ENCODE results near the gene MOGAT1. TPM values are rescaled to one million over a fixed set of nuclear protein-coding genes. Genes with fewer than 3 reads are reported as not detected.
A peak's percentile ranks its signal among the peaks of the same experiment; 100 is the strongest.

The MOGAT1 gene
- total and polyA plus RNA-seq, 9 of the 15 experiments (the other 6 are each of a cell fraction or from before 2014, with no cell fraction given) = not detected

DNA sequence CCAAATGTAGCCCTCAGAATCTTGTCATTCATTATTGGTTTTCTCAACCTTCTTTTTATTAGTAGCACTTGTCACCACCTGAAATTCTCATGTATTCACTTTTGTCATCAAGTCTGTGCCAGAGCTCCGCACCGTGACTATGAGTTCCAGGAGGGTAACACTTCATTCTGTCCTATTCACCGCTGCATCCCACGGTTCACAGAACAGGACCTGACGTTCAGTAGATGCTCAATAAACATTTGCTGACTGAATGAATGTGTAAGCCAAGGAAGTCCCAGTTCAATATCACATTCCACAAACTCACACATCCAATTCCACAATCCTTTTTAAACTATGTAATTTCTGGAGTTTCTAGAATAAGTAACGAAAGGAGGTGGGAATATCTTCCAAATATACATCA is 65.5 kb downstream of the MOGAT1 start:
- no TSS peak for BruUV-seq (replicated peaks)
- Histone ChIP-seq H3K4me3 (no peak overlapping the region), H4K20me1 (replicated peaks; ENCODE audit: control insufficient read depth, insufficient read depth, low read length) (no peaks in the 10 kb centered on the region), H3K27ac (ENCODE audit: extremely low read depth, low read depth, low read length) (no peak overlapping the region), H3K27me3 (ENCODE audit: control insufficient read depth in 2 of 2, insufficient read depth in 2 of 2, low read length in 2 of 2) (no peaks in the 10 kb centered on the region), H3K79me2 (ENCODE audit: control insufficient read depth, insufficient read depth, low read length) (no peaks in the 10 kb centered on the region), H2AFZ (ENCODE audit: low read depth, low read length) (no peak overlapping the region), H3K9ac (ENCODE audit: insufficient read depth in 1 of 2, low read depth in 2 of 2, low read length in 2 of 2) (no peak overlapping the region), H3K4me2 (ENCODE audit: insufficient read depth, low read length) (no peak overlapping the region), H3K4me1 (replicated peaks in 1 of 2; ENCODE audit: control insufficient read depth in 2 of 2, insufficient read depth in 2 of 2, low read length in 2 of 2) (peaks cover 0 to 7% of the 10 kb centered on the region in 2 experiments; a peak in 2 of 5 replicates), H3K9me1 (ENCODE audit: control insufficient read depth, insufficient read depth, low read length) (no peaks in the 10 kb centered on the region), H3K9me3 (replicated peaks; ENCODE audit: control insufficient read depth, insufficient read depth, low read depth, low read length) (no peaks in the 10 kb centered on the region; the same call in 1 of the 2 replicates), H3K36me3 (ENCODE audit: control insufficient read depth, insufficient read depth, low read length) (no peaks in the 10 kb centered on the region)
- in situ Hi-C loops (cut with MboI) = no loop called here
- intact Hi-C loops (cut with micrococcal nuclease) = no loop called here
- CTCF ChIA-PET (ENCODE audit: low intra/inter-chr PET ratio) = no interaction called here
- peak; percentile 46; the same call in 1 of the 2 replicates for TF ChIP-seq ZNF3 (CRISPR knock-in tag; IDR thresholded peaks at IDR 0.05)
- no peak for TF ChIP-seq ZC3H4 (CRISPR knock-in tag; IDR thresholded peaks at IDR 0.05; ENCODE audit: borderline replicate concordance)
- DNase-seq (ENCODE audit: extremely low read depth in 1 of 4, low spot score in 3 of 4) = no peak
- ATAC-seq = no peak
- FAIRE-seq = no peak
- WGBS (ENCODE audit: insufficient coverage, low coverage, missing lambda C conversion rate) = 61% methylated on average over 6 of the region's 6 CpGs
- POLR2A ChIA-PET = interaction anchor here (1.6 kb wide), 1 partner anchor 19 kb away, joined by 3 read pairs; no protein-coding TSS in a partner anchor

DNA sequence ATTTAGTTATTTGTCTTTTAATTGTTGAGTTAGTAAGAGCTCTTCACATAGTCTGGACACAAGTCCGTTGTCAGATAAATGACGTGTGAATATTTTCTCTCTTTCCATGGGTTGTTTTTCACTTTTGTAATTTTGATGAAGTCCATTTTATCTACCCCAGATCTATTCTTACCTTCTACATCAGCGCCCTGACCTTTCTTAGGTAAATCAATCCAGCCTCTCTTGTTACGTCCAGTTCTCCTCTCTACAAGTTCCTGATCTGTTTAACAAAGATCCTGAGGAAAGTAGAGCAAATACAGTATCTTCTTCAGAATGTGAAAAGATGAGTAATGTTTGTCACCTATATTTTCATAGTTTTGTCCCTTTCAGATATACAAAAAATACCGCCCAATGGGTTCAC is 66.9 kb downstream of the MOGAT1 start:
- no peaks in the 10 kb centered on the region for H4K20me1 ChIP-seq (replicated peaks; ENCODE audit: control insufficient read depth, insufficient read depth, low read length)
- TF ChIP-seq ESRRB (CRISPR knock-in tag; IDR thresholded peaks at IDR 0.05; ENCODE audit: borderline replicate concordance) (no peak), BACH1 (tag; IDR thresholded peaks at IDR 0.05) (0 out of 2 replicates have a peak, but pooled peaks have one; percentile 17), RBM22 (IDR thresholded peaks at IDR 0.05; ENCODE audit: low read depth, low read length, poor library complexity, severe bottlenecking) (no peak), BRD9 (IDR thresholded peaks at IDR 0.05; ENCODE audit: low read depth, partially characterized antibody) (no peak), CBFA2T2 (conservative IDR thresholded peaks at IDR 0.05) (no peak), SP2 (IDR thresholded peaks at IDR 0.05; ENCODE audit: extremely low read depth, low read depth, low read length, poor library complexity, severe bottlenecking) (no peak), FOS (IDR thresholded peaks at IDR 0.05; ENCODE audit: extremely low read depth, insufficient read length) (no peak)
- TF ChIP-seq, protein P1, sequence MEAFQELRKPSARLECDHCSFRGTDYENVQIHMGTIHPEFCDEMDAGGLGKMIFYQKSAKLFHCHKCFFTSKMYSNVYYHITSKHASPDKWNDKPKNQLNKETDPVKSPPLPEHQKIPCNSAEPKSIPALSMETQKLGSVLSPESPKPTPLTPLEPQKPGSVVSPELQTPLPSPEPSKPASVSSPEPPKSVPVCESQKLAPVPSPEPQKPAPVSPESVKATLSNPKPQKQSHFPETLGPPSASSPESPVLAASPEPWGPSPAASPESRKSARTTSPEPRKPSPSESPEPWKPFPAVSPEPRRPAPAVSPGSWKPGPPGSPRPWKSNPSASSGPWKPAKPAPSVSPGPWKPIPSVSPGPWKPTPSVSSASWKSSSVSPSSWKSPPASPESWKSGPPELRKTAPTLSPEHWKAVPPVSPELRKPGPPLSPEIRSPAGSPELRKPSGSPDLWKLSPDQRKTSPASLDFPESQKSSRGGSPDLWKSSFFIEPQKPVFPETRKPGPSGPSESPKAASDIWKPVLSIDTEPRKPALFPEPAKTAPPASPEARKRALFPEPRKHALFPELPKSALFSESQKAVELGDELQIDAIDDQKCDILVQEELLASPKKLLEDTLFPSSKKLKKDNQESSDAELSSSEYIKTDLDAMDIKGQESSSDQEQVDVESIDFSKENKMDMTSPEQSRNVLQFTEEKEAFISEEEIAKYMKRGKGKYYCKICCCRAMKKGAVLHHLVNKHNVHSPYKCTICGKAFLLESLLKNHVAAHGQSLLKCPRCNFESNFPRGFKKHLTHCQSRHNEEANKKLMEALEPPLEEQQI (IDR thresholded peaks at IDR 0.05) = no peak
- DNase-seq (ENCODE audit: extremely low read depth in 1 of 4, low spot score in 3 of 4) (no peak), FAIRE-seq (no peak), ATAC-seq (no peak)
- no peaks in the 10 kb centered on the region for H3K79me2 ChIP-seq (ENCODE audit: control insufficient read depth, insufficient read depth, low read length)
- peak overlapping the region; percentile 47; the same call in 1 of the 2 replicates for H2AFZ ChIP-seq (ENCODE audit: low read depth, low read length)
- no peak overlapping the region for H3K4me3 ChIP-seq
- peaks cover 0 to 7% of the 10 kb centered on the region in 2 experiments; a peak in 2 of 5 replicates for H3K4me1 ChIP-seq (replicated peaks in 1 of 2; ENCODE audit: control insufficient read depth in 2 of 2, insufficient read depth in 2 of 2, low read length in 2 of 2)
- H3K27ac ChIP-seq (ENCODE audit: extremely low read depth, low read depth, low read length) = peak overlapping the region; percentile 55; the same call in 1 of the 3 replicates
- intact Hi-C loops (cut with micrococcal nuclease) (no loop called here), in situ Hi-C loops (cut with MboI) (no loop called here)
- H3K36me3 ChIP-seq (ENCODE audit: control insufficient read depth, insufficient read depth, low read length) = no peaks in the 10 kb centered on the region
- POLR2A ChIA-PET = interaction anchor here (1.6 kb wide), 1 partner anchor 21 kb away, joined by 3 read pairs; no protein-coding TSS in a partner anchor
- no peak overlapping the region for H3K9ac ChIP-seq (ENCODE audit: insufficient read depth in 1 of 2, low read depth in 2 of 2, low read length in 2 of 2)
- H3K9me3 ChIP-seq (replicated peaks; ENCODE audit: control insufficient read depth, insufficient read depth, low read depth, low read length) = no peaks in the 10 kb centered on the region; the same call in 1 of the 2 replicates
- no peaks in the 10 kb centered on the region for H3K27me3 ChIP-seq (ENCODE audit: control insufficient read depth in 2 of 2, insufficient read depth in 2 of 2, low read length in 2 of 2)
- no TSS peak for BruUV-seq (replicated peaks)
- no peaks in the 10 kb centered on the region for H3K9me1 ChIP-seq (ENCODE audit: control insufficient read depth, insufficient read depth, low read length)
- CTCF ChIA-PET (ENCODE audit: low intra/inter-chr PET ratio) = no interaction called here
- 92% methylated on average over 5 of the region's 5 CpGs for WGBS (ENCODE audit: insufficient coverage, low coverage, missing lambda C conversion rate)
- H3K4me2 ChIP-seq (ENCODE audit: insufficient read depth, low read length) = no peak overlapping the region
